ENCODE data around the gene WNT16.
A peak's percentile ranks its signal among the peaks of the same experiment; 100 is the strongest.

Gene WNT16

GRCh38 chr7:121328508-121329190 lies at the start of gene WNT16:
Gene WNT16 (plus strand): TSS chr7:121329000. CDS start chr7:121329293, 293 bp downstream.
- DNase-seq (ENCODE audit: low read depth) = no peak
- peak within 1 kb of the TSS; percentile 31 for H3K4me3 ChIP-seq (ENCODE audit: low read depth, low read length)
- TF ChIP-seq CTCF (IDR thresholded peaks at IDR 0.05; ENCODE audit: insufficient read depth, low read depth, low read length, missing control alignments) = no peak

- no peak overlapping the region for H3K4me3 ChIP-seq (ENCODE audit: low read depth, low read length)
- peak; percentile 13 for DNase-seq (ENCODE audit: low read depth)
- no peak for TF ChIP-seq CTCF (IDR thresholded peaks at IDR 0.05; ENCODE audit: insufficient read depth, low read depth, low read length, missing control alignments)
Measured at GRCh38 chr7:121279060-121279620, 49.7 kb upstream of the WNT16 start.

GRCh38 chr7:121279822-121280221 lies 49.0 kb upstream of the WNT16 start:
- no peak for TF ChIP-seq CTCF (IDR thresholded peaks at IDR 0.05; ENCODE audit: insufficient read depth, low read depth, low read length, missing control alignments)
- H3K4me3 ChIP-seq (ENCODE audit: low read depth, low read length) = no peak overlapping the region
- DNase-seq (ENCODE audit: low read depth) = no peak

- H3K4me3 ChIP-seq (ENCODE audit: low read depth, low read length) = no peak overlapping the region
- no peak for DNase-seq (ENCODE audit: low read depth)
- TF ChIP-seq CTCF (IDR thresholded peaks at IDR 0.05; ENCODE audit: insufficient read depth, low read depth, low read length, missing control alignments) = no peak
Measured at GRCh38 chr7:121280656-121281055, 48.1 kb upstream of the WNT16 start.

- TF ChIP-seq CTCF (IDR thresholded peaks at IDR 0.05; ENCODE audit: insufficient read depth, low read depth, low read length, missing control alignments) = no peak
- no peak for DNase-seq (ENCODE audit: low read depth)
- H3K4me3 ChIP-seq (ENCODE audit: low read depth, low read length) = no peak overlapping the region
Measured at GRCh38 chr7:121282129-121282528, 46.7 kb upstream of the WNT16 start.

GRCh38 chr7:121285066-121285667 lies 43.6 kb upstream of the WNT16 start:
- no peak overlapping the region for H3K4me3 ChIP-seq (ENCODE audit: low read depth, low read length)
- no peak for DNase-seq (ENCODE audit: low read depth)
- no peak for TF ChIP-seq CTCF (IDR thresholded peaks at IDR 0.05; ENCODE audit: insufficient read depth, low read depth, low read length, missing control alignments)

Measured in GM12865 (cell line).